Endometrium (tissue), 2 donors: ENCODE measurements around the gene LAMA5.

Source experiments
- FAIRE-seq: peaks from 2 replicates; lab custom pipeline; 2012; peaks lifted over from hg19 to GRCh38; lab: Jason Lieb, UNC
- donor health status: control.
- donor health status: control.

The LAMA5 gene

DNA sequence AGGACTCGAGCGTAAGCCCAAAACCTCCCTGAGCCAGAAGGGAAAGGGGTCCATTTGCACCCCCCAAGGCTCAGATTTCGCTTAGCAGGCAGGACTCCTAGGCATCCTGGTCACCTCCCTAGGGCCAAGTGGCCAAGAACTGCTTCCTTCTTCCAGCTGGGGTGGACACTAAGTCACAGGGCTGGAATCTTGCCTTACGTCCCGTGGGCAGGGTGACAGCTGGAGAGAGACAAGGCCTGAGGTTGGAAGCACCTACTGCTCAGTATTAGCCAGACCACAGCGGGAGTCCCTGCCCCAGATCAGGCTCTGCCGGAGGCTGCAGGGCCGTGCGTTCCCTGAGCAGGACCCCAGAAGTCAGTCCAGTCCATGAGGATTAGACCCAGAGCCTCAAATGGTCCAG is 19.7 kb downstream of the LAMA5 start:
- FAIRE-seq = no peak

DNA sequence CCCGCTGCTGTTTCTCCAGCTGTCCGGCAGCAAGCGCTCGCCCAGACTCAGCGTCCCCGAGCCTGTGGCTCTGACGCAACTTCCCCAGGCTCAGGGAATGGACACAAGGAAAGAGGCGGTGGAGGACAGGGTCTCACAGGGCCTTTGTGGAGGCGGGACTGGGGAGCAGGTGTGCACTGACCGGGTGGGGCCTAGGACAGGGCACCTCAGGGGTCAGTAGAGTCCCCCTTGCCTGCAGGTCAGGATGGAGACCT is 20.0 kb downstream of the LAMA5 start:
- no peak for FAIRE-seq

DNA sequence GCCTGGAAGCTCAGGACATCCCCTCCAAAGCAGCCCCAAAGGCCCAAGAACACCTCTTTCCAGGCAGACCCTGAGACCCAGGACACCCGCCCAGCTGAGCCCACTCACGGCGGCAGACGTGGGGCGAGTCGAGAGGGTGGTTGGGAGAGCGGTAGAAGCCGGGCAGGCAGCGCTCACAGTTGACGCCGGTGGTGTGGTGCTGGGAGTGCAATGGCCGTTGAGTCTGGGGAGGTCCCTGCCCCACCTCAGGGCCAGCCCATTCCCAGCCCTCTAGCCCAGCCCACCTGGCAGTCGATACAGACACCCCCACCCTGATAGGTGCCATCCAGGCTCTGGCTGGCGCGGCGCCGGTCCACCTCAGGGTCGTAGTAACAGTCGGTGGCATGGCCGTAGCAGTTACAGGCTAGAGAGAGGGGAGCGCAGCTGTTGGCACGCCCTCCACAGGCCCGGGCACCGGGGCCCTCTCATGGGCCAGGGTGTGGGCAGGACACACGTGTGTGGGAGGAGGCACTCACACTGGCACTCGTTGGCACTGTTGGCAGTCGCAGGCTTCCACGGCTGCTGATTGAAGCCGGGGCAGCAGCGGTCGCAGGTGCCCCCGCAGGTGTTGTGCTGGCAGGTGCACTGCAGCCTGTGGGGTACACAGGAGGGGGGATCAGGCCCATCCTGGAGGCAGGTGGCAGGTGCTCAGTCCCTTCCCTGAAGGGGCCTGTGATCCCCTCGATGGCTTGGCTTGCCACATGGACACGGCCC is 20.5 kb downstream of the LAMA5 start:
- no peak for FAIRE-seq

DNA sequence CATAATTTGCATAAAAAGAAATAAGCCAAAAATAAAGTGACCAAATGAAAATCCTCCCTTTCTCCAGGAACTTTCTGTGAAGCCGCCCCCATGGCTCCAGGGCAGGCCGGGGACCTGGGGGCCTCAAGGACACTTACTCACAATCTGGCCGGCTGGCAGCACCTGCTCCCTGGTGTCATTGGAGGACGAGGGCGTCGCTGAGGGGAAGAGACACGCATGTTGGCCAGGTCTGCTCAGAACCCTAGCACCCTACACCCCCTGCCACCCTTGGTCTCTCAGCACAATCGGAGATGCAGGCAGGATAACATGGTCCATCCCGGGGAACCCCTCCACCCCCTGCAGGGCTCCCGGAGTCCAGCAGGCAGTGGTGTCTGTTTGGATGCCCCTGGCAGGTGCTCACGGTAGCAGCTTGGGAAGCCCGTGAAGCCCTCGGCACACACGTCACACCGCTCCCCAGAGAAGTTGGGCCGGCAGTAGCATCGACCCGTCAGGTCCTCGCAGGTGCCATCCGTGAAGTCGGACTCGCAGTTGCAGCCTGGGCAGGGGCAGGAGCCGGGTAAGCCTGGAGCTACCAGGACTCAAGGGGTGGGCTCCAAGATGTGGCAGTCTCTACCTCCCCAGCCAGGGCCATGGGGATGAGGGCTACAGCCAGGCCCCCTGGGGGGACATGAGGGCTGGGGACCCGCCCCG is 21.3 kb downstream of the LAMA5 start:
- no peak for FAIRE-seq

GRCh38 chr20:62344782-62345181 is 22.3 kb downstream of the LAMA5 start:
- FAIRE-seq = no peak

DNA sequence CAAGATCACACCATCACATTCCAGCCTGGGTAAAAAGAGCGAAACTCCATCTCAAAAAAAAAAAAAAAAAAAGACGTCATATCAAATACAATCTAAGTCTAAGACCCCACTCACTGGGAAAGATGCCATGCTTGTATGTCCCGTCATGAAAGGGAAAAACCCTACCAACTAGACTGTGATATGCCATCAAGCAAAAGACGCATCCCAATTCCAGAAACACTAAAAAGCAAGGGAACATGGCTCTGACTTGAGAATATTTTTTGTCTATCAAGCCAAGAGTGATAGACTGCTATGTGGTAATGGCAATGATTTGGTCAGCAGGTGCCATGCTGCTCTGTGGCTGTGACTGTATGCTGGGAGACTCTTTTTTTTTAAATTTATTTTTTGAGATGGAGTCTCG is 23.0 kb downstream of the LAMA5 start:
- FAIRE-seq = no peak

- no peak for FAIRE-seq
Observed at GRCh38 chr20:62342910-62343309, 24.2 kb downstream of the LAMA5 start.

- no peak for FAIRE-seq
Observed at GRCh38 chr20:62339647-62340062, 27.5 kb downstream of the LAMA5 start.

- no peak for FAIRE-seq
Observed at GRCh38 chr20:62338294-62338620, 28.9 kb downstream of the LAMA5 start.

- no peak for FAIRE-seq
Observed at GRCh38 chr20:62337558-62338293, 29.4 kb downstream of the LAMA5 start.

DNA sequence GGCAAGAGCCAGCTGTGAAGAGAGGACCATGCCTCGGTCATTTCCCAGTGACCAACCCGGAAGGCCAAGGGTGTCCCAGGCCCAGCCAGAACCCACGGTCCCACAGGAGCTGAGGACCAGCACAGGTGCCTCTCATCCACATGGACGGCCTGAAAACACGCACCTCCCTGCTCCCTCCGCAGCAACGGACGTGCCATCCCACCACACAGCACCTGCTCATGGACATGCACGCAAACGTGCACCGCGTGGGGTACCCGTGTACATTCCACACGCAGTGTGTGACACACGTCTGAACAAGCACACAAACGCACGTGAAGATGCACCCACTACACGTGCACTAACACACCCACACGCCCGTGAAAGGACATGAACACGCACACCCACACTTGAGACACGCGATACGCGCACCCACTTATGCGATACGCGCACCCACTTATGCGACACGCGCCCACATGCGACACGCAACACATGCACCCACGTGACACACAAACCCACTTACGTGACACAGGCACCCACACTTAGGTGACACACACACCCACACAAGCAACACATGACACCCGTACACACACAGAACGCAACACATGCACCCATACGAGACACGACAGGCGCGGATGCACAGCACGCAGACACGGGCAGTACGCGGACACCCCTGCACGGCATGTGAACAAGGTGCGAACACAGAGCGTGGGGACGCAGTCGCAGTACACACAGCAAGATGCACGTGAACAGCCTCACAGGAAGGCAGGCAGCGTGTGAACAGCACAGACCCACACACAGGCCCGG is 30.1 kb downstream of the LAMA5 start:
- no peak for FAIRE-seq

- no peak for FAIRE-seq
Observed at GRCh38 chr20:62336329-62336728, 30.8 kb downstream of the LAMA5 start.

GRCh38 chr20:62335532-62335931 is 31.6 kb downstream of the LAMA5 start:
- FAIRE-seq = no peak

DNA sequence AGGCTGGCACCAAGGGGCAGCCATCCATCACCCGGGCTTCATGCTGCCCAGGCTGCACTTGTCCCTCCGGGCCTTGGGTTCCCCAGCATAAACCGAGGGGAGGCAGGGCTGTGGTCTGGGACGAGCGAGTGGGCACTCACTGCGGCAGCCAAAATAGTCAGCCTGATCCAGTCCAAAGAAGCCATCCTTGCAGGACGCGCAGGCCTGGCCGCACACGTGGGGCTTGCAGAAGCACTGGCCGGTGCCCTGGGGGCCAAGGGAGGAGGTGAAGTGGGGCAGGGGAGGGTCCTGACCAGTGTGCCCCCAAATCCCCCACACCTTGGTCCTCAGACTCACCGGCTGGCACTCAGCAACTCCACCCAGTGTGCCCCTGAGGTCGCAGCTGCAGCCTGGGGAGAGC is 32.2 kb downstream of the LAMA5 start:
- FAIRE-seq = no peak

GRCh38 chr20:62333820-62334595 is 33.1 kb downstream of the LAMA5 start:
- FAIRE-seq = no peak

DNA sequence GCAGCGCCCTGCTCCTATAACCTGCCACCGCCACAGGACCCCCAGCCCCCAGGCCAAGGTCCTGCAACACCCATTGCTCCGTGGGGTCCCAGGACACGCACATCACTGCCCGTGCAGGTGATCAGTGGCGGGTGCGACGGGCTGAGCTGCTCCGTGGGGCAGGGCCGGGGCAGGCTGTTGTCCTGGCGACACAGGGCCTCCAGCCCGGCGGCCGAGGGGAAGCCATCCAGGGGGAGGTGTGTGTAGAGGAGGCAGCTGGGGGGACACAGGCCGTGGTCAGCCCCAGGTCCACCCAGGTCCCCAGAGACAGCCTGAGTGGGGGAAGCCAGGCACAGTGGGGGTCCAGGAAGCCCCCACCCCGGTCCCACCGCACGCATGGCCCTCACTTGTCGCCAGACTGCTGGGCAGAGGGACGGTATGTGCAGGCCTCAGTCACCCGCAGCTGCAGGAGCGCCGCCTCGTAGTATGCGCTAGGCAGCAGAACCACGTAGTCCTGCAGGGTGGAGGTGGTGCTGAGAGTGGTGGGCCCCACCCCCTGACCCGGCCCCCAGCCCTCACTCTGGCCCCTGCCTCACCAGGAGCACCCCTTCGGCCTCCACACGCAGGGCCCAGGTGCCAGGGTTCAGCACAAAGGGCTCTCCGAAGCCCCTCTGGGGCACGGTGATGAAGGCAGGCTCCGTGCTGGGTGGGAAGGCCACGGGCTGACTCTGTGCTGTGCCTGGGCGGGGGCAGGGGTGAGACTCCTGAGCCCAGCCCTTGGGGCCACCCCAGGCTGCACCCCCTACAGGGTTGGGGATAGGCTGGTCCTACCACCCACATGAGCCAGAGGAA is 33.9 kb downstream of the LAMA5 start:
- FAIRE-seq = no peak

GRCh38 chr20:62332421-62332820 is 34.7 kb downstream of the LAMA5 start:
- no peak for FAIRE-seq

GRCh38 chr20:62331347-62331746 is 35.8 kb downstream of the LAMA5 start:
- no peak for FAIRE-seq

- no peak for FAIRE-seq
Observed at GRCh38 chr20:62330576-62331317, 36.4 kb downstream of the LAMA5 start.
